H9 (cell line): ENCODE results near the gene ADAMTS2. TPM values are rescaled to one million over a fixed set of nuclear protein-coding genes. Genes with fewer than 3 reads are reported as not detected.

Experiments
- DNase-seq: peaks from one replicate; pipeline ENCODE4 v3.0.0-alpha.2; 2017
- H2AFZ ChIP-seq: one replicate; pipeline ENCODE4 v1.6.1; 2013; ENCODE audit warnings: mild to moderate bottlenecking, low read length, control low read depth, moderate library complexity
- H2AK5ac ChIP-seq: 2 replicates; pipeline ENCODE4 v1.6.1; 2013; ENCODE audit warnings: low read length, control low read depth, mixed read lengths; ENCODE audit not compliant: insufficient read length
- H2BK120ac ChIP-seq: one replicate; pipeline ENCODE4 v1.6.1; 2013; ENCODE audit warnings: low read depth, mild to moderate bottlenecking, low read length, control low read depth, inconsistent platforms; ENCODE audit not compliant: poor library complexity, severe bottlenecking
- H2BK12ac ChIP-seq: 2 replicates; pipeline ENCODE4 v1.6.1; 2013; ENCODE audit warnings: low read length, control low read depth, mixed read lengths, low read depth; ENCODE audit not compliant: insufficient read length
- H2BK15ac ChIP-seq: 2 replicates; pipeline ENCODE4 v1.6.1; 2013; ENCODE audit warnings: low read depth, low read length, control low read depth
- H2BK20ac ChIP-seq: one replicate; pipeline ENCODE4 v1.6.1; 2013; ENCODE audit warnings: low read depth, mild to moderate bottlenecking, low read length, control low read depth, inconsistent platforms; ENCODE audit not compliant: poor library complexity, severe bottlenecking
- H2BK5ac ChIP-seq: 2 replicates; pipeline ENCODE4 v1.6.1; 2013; ENCODE audit warnings: low read length, control low read depth, mixed read lengths; ENCODE audit not compliant: insufficient read length
- H3K14ac ChIP-seq: 2 replicates; pipeline ENCODE4 v1.6.1; 2013; ENCODE audit warnings: low read length, control low read depth; ENCODE audit not compliant: insufficient read depth
- H3K18ac ChIP-seq: 2 replicates; pipeline ENCODE4 v1.6.1; 2013; ENCODE audit warnings: low read depth, mild to moderate bottlenecking, mixed read lengths, low read length, control low read depth; ENCODE audit not compliant: insufficient read length
- H3K23ac ChIP-seq: 2 replicates; pipeline ENCODE4 v1.6.1; 2013; ENCODE audit warnings: low read length, control low read depth, mixed read lengths, low read depth; ENCODE audit not compliant: insufficient read length
- H3K23me2 ChIP-seq: 2 replicates; pipeline ENCODE4 v1.6.1; 2013; ENCODE audit warnings: low read depth, mild to moderate bottlenecking, mixed read lengths, low read length, control low read depth; ENCODE audit not compliant: insufficient read length, poor library complexity, severe bottlenecking
- H3K27ac ChIP-seq: 2 replicates; pipeline ENCODE4 v1.5.1; 2013; ENCODE audit warnings: low read length, control low read depth, mixed read lengths, low read depth; ENCODE audit not compliant: insufficient read length
- H3K27me3 ChIP-seq: 2 replicates; pipeline ENCODE4 v1.6.1; 2013; ENCODE audit warnings: low read length, control low read depth, inconsistent platforms; ENCODE audit not compliant: insufficient read depth
- H3K4ac ChIP-seq: 2 replicates; pipeline ENCODE4 v1.6.1; 2013; ENCODE audit warnings: low read depth, mild to moderate bottlenecking, control low read depth, inconsistent platforms, low read length, moderate library complexity
- H3K4me1 ChIP-seq: 2 replicates; pipeline ENCODE4 v1.6.1; 2013; ENCODE audit warnings: low read length, control low read depth, inconsistent platforms; ENCODE audit not compliant: insufficient read depth
- H3K4me2 ChIP-seq: 2 replicates; pipeline ENCODE4 v1.6.1; 2013; ENCODE audit warnings: low read length, control low read depth, mixed read lengths; ENCODE audit not compliant: insufficient read length, insufficient read depth
- H3K56ac ChIP-seq: 2 replicates; pipeline ENCODE4 v1.6.1; 2013; ENCODE audit warnings: low read depth, mild to moderate bottlenecking, mixed read lengths, low read length, control low read depth; ENCODE audit not compliant: insufficient read length
- H3K79me1 ChIP-seq: 2 replicates; pipeline ENCODE4 v1.6.1; 2013; ENCODE audit warnings: low read depth, mild to moderate bottlenecking, moderate library complexity, low read length, control low read depth, inconsistent platforms; ENCODE audit not compliant: insufficient read depth, poor library complexity, severe bottlenecking
- H3K79me2 ChIP-seq: 2 replicates; pipeline ENCODE4 v1.6.1; 2013; ENCODE audit warnings: low read length, control low read depth, inconsistent platforms; ENCODE audit not compliant: insufficient read depth
- H3K9ac ChIP-seq: 2 replicates; pipeline ENCODE4 v1.6.1; 2013; ENCODE audit warnings: low read length, control low read depth, mixed read lengths; ENCODE audit not compliant: insufficient read length; ENCODE audit errors: extremely low read depth
- H3K9me3 ChIP-seq: one replicate; pipeline ENCODE4 v1.6.1; 2013; ENCODE audit warnings: low read depth, low read length, inconsistent platforms; ENCODE audit not compliant: control insufficient read depth
- H3T11ph ChIP-seq: one replicate; pipeline ENCODE4 v1.6.1; 2013; ENCODE audit warnings: mild to moderate bottlenecking, low read length, control low read depth, inconsistent platforms
- H4K20me1 ChIP-seq: one replicate; pipeline ENCODE4 v1.6.1; 2013; ENCODE audit not compliant: control insufficient read depth, insufficient read length, insufficient read depth
- H4K5ac ChIP-seq: 2 replicates; pipeline ENCODE4 v1.6.1; 2013; ENCODE audit warnings: low read depth, mild to moderate bottlenecking, mixed read lengths, low read length, control low read depth; ENCODE audit not compliant: insufficient read length
- H4K8ac ChIP-seq: replicated peaks from 2 replicates; pipeline ENCODE4 v1.6.1; 2013; ENCODE audit warnings: low read length, control low read depth, mixed read lengths, low read depth; ENCODE audit not compliant: insufficient read length
- H4K91ac ChIP-seq: 2 replicates; pipeline ENCODE4 v1.6.1; 2013; ENCODE audit warnings: low read depth, mild to moderate bottlenecking, moderate library complexity, mixed read lengths, low read length, control low read depth; ENCODE audit not compliant: insufficient read length
- H3K27ac Mint-ChIP-seq, 3 experiments: 2 replicates in 2 of 3; 3 replicates in 1 of 3; pipeline ENCODE4 v1.8.0; 2020 to 2021; ENCODE audit warnings: mixed read lengths in 3 of 3, mild to moderate bottlenecking in 1 of 3, moderate library complexity in 1 of 3
- H3K27me3 Mint-ChIP-seq: 2 replicates; pipeline ENCODE4 v1.8.0; 2021; ENCODE audit warnings: low read depth, mild to moderate bottlenecking, moderate library complexity, mixed read lengths
- H3K36me3 Mint-ChIP-seq, 3 experiments: 2 replicates in 2 of 3; 3 replicates in 1 of 3; pipeline ENCODE4 v1.8.0; 2020 to 2021; ENCODE audit warnings: low read depth in 3 of 3, mixed read lengths in 3 of 3; ENCODE audit not compliant: insufficient read depth in 1 of 3
- H3K4me1 Mint-ChIP-seq, 2 experiments: 2 replicates each; pipeline ENCODE4 v1.8.0; 2020; ENCODE audit warnings: mixed read lengths in 2 of 2
- H3K4me3 Mint-ChIP-seq, 2 experiments: 2 replicates in 1 of 2; 3 replicates in 1 of 2; pipeline ENCODE4 v1.8.0; 2020 to 2021; ENCODE audit warnings: mild to moderate bottlenecking in 2 of 2, mixed read lengths in 2 of 2, moderate library complexity in 1 of 2
- H3K9me3 Mint-ChIP-seq, 2 experiments: 2 replicates in 1 of 2; 3 replicates in 1 of 2; pipeline ENCODE4 v1.8.0; 2020; ENCODE audit warnings: mild to moderate bottlenecking in 2 of 2, mixed read lengths in 2 of 2, moderate library complexity in 1 of 2
- CTCF ChIP-seq: fragments of 200-600 bp; sonication (generic); conservative IDR thresholded peaks from 3 replicates; pipeline ENCODE4 v1.8.0; 2021; ENCODE audit warnings: antibody characterized with exemption, mild to moderate bottlenecking
- WGBS: extraction: QIAGEN DNeasy Blood & Tissue Kit; methylation state at CpG from one replicate; pipeline ENCODE4 v1.1.7; 2013; ENCODE audit warnings: missing lambda C conversion rate, low lambda C conversion rate, mixed read lengths; ENCODE audit not compliant: insufficient read length; ENCODE audit errors: extremely low coverage; 5-methylcytosine and 5-hydroxymethylcytosine counted together
- total RNA-seq: library from RNA; stranded (reverse); gene quantifications from 2 replicates; pipeline ENCODE4 v1.2.1, GENCODE V29; 2021

Gene ADAMTS2
- total RNA-seq, 1 experiment from 2014 or later: 5.4 TPM

GRCh38 chr5:179241175-179241574 lies 104.1 kb downstream of the ADAMTS2 start:
- Histone ChIP-seq H3K18ac (no peak overlapping the region), H2BK15ac (no peak overlapping the region), H4K91ac (no peak overlapping the region), H2BK12ac (no peak overlapping the region), H4K20me1 (no peaks in the 10 kb centered on the region), H3K23me2 (no peaks in the 10 kb centered on the region), H3K27me3 (no peaks in the 10 kb centered on the region), H3K4me1 (peaks cover 4% of the 10 kb centered on the region; the same call in 1 of the 2 replicates), H3K79me1 (no peaks in the 10 kb centered on the region), H2AK5ac (no peak overlapping the region), H3K79me2 (no peaks in the 10 kb centered on the region), H3K4ac (no peak overlapping the region), H2BK120ac (no peak overlapping the region), H3K56ac (no peak overlapping the region), H2AFZ (no peak overlapping the region), H3K14ac (no peak overlapping the region), H2BK20ac (no peak overlapping the region), H3K23ac (no peak overlapping the region), H3K9me3 (no peaks in the 10 kb centered on the region), H2BK5ac (no peak overlapping the region), H3T11ph (no peak overlapping the region), H3K9ac (no peak overlapping the region), H3K4me2 (no peak overlapping the region), H4K8ac (no peak overlapping the region), H4K5ac (no peak overlapping the region), H3K27ac (no peak overlapping the region)
- H3K4me1 Mint-ChIP-seq: peaks cover 29 to 31% of the 10 kb centered on the region in 2 experiments
- no peak for TF ChIP-seq CTCF
- peaks cover 9 to 14% of the 10 kb centered on the region in 2 experiments for H3K9me3 Mint-ChIP-seq
- DNase-seq: peak; percentile 17
- no peak overlapping the region for H3K27ac Mint-ChIP-seq
- no CpG with 5 or more reads among the region's 15 CpGs for WGBS
- H3K4me3 Mint-ChIP-seq: no peak overlapping the region
- peaks cover 3% of the 10 kb centered on the region for H3K27me3 Mint-ChIP-seq
- H3K36me3 Mint-ChIP-seq: peaks cover 2 to 5% (median 4%) of the 10 kb centered on the region in 3 experiments; a peak in 6 of 7 replicates
